HUES64 (cell line): Measurements from ENCODE around the gene SORT1.

Experiments
- H3K27ac ChIP-seq: 2 replicates; pipeline ENCODE4 v1.7.0; 2013; ENCODE audit warnings: low read depth, low read length, inconsistent platforms
- H3K27me3 ChIP-seq: 2 replicates; pipeline ENCODE4 v1.6.1; 2013; ENCODE audit warnings: mild to moderate bottlenecking, low read length; ENCODE audit not compliant: insufficient read depth
- H3K36me3 ChIP-seq: 2 replicates; pipeline ENCODE4 v1.6.1; 2013; ENCODE audit warnings: mild to moderate bottlenecking, low read length; ENCODE audit not compliant: insufficient read depth
- H3K4me1 ChIP-seq: 2 replicates; pipeline ENCODE4 v1.6.1; 2013; ENCODE audit warnings: mild to moderate bottlenecking, low read length, moderate library complexity; ENCODE audit not compliant: insufficient read depth
- H3K4me3 ChIP-seq: 2 replicates; pipeline ENCODE4 v1.5.1; 2013; ENCODE audit warnings: mild to moderate bottlenecking, low read length, moderate library complexity
- H3K9ac ChIP-seq: 2 replicates; pipeline ENCODE4 v1.6.1; 2013; ENCODE audit warnings: mild to moderate bottlenecking, low read depth, low read length
- H3K9me3 ChIP-seq: 2 replicates; pipeline ENCODE4 v1.6.1; 2013; ENCODE audit warnings: low read depth, low read length; ENCODE audit not compliant: insufficient read depth
- WGBS: fragments of 150-250, 120-280 bp; methylation state at CpG from one replicate; pipeline ENCODE4 v1.1.7; 2013; ENCODE audit warnings: missing lambda C conversion rate; 5-methylcytosine and 5-hydroxymethylcytosine counted together

The SORT1 gene

GRCh38 chr1:109280862-109281261 lies 116.9 kb downstream of the SORT1 start:
- peaks cover 14% of the 10 kb centered on the region; the same call in 1 of the 2 replicates for H3K4me1 ChIP-seq
- H3K9me3 ChIP-seq: no peaks in the 10 kb centered on the region
- H3K36me3 ChIP-seq: peaks cover 33% of the 10 kb centered on the region
- H3K27me3 ChIP-seq: no peaks in the 10 kb centered on the region
- H3K9ac ChIP-seq: no peak overlapping the region
- no peak overlapping the region for H3K27ac ChIP-seq
- H3K4me3 ChIP-seq: no peak overlapping the region
- 94% methylated on average over 12 of the region's 12 CpGs for WGBS

GRCh38 chr1:109279615-109280278 lies 118.0 kb downstream of the SORT1 start:
- Histone ChIP-seq H3K27me3 (no peaks in the 10 kb centered on the region), H3K9me3 (no peaks in the 10 kb centered on the region), H3K4me3 (no peak overlapping the region), H3K9ac (no peak overlapping the region), H3K4me1 (peaks cover 25% of the 10 kb centered on the region), H3K36me3 (peaks cover 33% of the 10 kb centered on the region), H3K27ac (no peak overlapping the region)
- 96% methylated on average over 5 of the region's 5 CpGs for WGBS

GRCh38 chr1:109277434-109278204 lies 120.1 kb downstream of the SORT1 start:
- H3K27ac ChIP-seq: no peak overlapping the region
- peaks cover 26% of the 10 kb centered on the region for H3K4me1 ChIP-seq

GRCh38 chr1:109275706-109276345 lies 121.9 kb downstream of the SORT1 start:
- Histone ChIP-seq H3K27me3 (no peaks in the 10 kb centered on the region), H3K9ac (no peak overlapping the region), H3K4me1 (peaks cover 26% of the 10 kb centered on the region), H3K9me3 (no peaks in the 10 kb centered on the region), H3K27ac (0 out of 2 replicates have a peak overlapping the region, but pooled peaks have one; percentile 25), H3K4me3 (no peak overlapping the region), H3K36me3 (peaks cover 28% of the 10 kb centered on the region)
- WGBS: 58% methylated on average over 9 of the region's 9 CpGs

More at GRCh38 chr1:109277434-109278204, 120.1 kb downstream of the SORT1 start:
- Histone ChIP-seq H3K36me3 (peaks cover 33% of the 10 kb centered on the region), H3K9me3 (no peaks in the 10 kb centered on the region), H3K4me3 (no peak overlapping the region), H3K27me3 (no peaks in the 10 kb centered on the region), H3K9ac (no peak overlapping the region)
- WGBS: 64% methylated on average over 7 of the region's 7 CpGs

- no peak overlapping the region for H3K4me3 ChIP-seq
- peaks cover 26% of the 10 kb centered on the region for H3K4me1 ChIP-seq
- no peaks in the 10 kb centered on the region for H3K27me3 ChIP-seq
- 29% methylated on average over 23 of the region's 24 CpGs for WGBS
- H3K36me3 ChIP-seq: peaks cover 22% of the 10 kb centered on the region
- H3K27ac ChIP-seq: peak overlapping the region; percentile 63
- H3K9me3 ChIP-seq: no peaks in the 10 kb centered on the region
- H3K9ac ChIP-seq: peak overlapping the region; percentile 44
These were observed 122.9 kb downstream of the SORT1 start for GRCh38 chr1:109274533-109275476.

- Histone ChIP-seq H3K9me3 (no peaks in the 10 kb centered on the region), H3K27me3 (no peaks in the 10 kb centered on the region), H3K4me1 (peaks cover 26% of the 10 kb centered on the region), H3K27ac (no peak overlapping the region; the same call in 1 of the 2 replicates), H3K9ac (peak overlapping the region; percentile 34; the same call in 1 of the 2 replicates), H3K4me3 (no peak overlapping the region), H3K36me3 (peaks cover 25% of the 10 kb centered on the region)
- 78% methylated on average over 30 of the region's 30 CpGs for WGBS
These were observed 124.0 kb downstream of the SORT1 start for GRCh38 chr1:109273570-109274288.

GRCh38 chr1:109272831-109273547 lies 124.7 kb downstream of the SORT1 start:
- no peak overlapping the region for H3K4me3 ChIP-seq
- H3K9me3 ChIP-seq: no peaks in the 10 kb centered on the region
- WGBS: 89% methylated on average over 15 of the region's 16 CpGs
- no peaks in the 10 kb centered on the region for H3K27me3 ChIP-seq
- H3K36me3 ChIP-seq: peaks cover 25% of the 10 kb centered on the region
- no peak overlapping the region for H3K27ac ChIP-seq
- peaks cover 26% of the 10 kb centered on the region for H3K4me1 ChIP-seq
- no peak overlapping the region for H3K9ac ChIP-seq

GRCh38 chr1:109272021-109272799 lies 125.5 kb downstream of the SORT1 start:
- H3K36me3 ChIP-seq: peaks cover 29% of the 10 kb centered on the region
- no peak overlapping the region for H3K9ac ChIP-seq
- no peak overlapping the region for H3K27ac ChIP-seq
- H3K4me1 ChIP-seq: peaks cover 24% of the 10 kb centered on the region
- no peaks in the 10 kb centered on the region for H3K27me3 ChIP-seq
- H3K9me3 ChIP-seq: no peaks in the 10 kb centered on the region
- H3K4me3 ChIP-seq: no peak overlapping the region
- WGBS: 96% methylated on average over 13 of the region's 13 CpGs

GRCh38 chr1:109271458-109271857 lies 126.3 kb downstream of the SORT1 start:
- Histone ChIP-seq H3K27ac (no peak overlapping the region), H3K27me3 (no peaks in the 10 kb centered on the region), H3K36me3 (peaks cover 29% of the 10 kb centered on the region), H3K4me3 (no peak overlapping the region), H3K4me1 (peaks cover 23% of the 10 kb centered on the region), H3K9me3 (no peaks in the 10 kb centered on the region), H3K9ac (no peak overlapping the region)
- WGBS: 94% methylated on average over 5 of the region's 6 CpGs
